Activated T-helper 1 cell treated with anti-CD3 and anti-CD28 coated beads, Interleukin-12 subunit alpha, Interleukin-12 subunit beta, Interleukin-2, Interleukin-4 antibody, amounts not matched to agents 30 ng/mL and 10 ng/mL and 1 ng/mL, durations not matched to agents 14 hours and 24 hours and 36 hours (primary cell): ENCODE data around the gene TMEM240. TPM values are rescaled to one million over a fixed set of nuclear protein-coding genes. Genes with fewer than 3 reads are reported as not detected.
"Not testable (repeated sequence)": the region's sequence is repeated elsewhere in the genome, so short reads cannot be mapped to it uniquely, and the experiment has no call there.

Source experiments
- DNase-seq: peaks from one replicate; pipeline ENCODE4 v3.0.0; 2021; ENCODE audit warnings: low spot score
- H3K27ac Mint-ChIP-seq: one replicate; pipeline ENCODE4 v1.8.0; 2021; ENCODE audit warnings: mild to moderate bottlenecking, mixed read lengths
- H3K27me3 Mint-ChIP-seq: one replicate; pipeline ENCODE4 v1.8.0; 2022; ENCODE audit warnings: mild to moderate bottlenecking, moderate library complexity, mixed read lengths; ENCODE audit not compliant: insufficient read depth
- H3K36me3 Mint-ChIP-seq: one replicate; pipeline ENCODE4 v1.8.0; 2021; ENCODE audit warnings: low read depth, mixed read lengths
- H3K4me1 Mint-ChIP-seq: one replicate; pipeline ENCODE4 v1.8.0; 2021; ENCODE audit warnings: low read depth, mixed read lengths
- H3K4me3 Mint-ChIP-seq: one replicate; pipeline ENCODE4 v1.8.0; 2021; ENCODE audit warnings: mild to moderate bottlenecking, moderate library complexity, mixed read lengths
- H3K9me3 Mint-ChIP-seq: one replicate; pipeline ENCODE4 v1.8.0; 2021; ENCODE audit warnings: mixed read lengths
- intact Hi-C: fragments of 100-400 bp; cut with micrococcal nuclease; formaldehyde crosslinking; loops from one replicate; pipeline ENCODE4 v1.15.1; 2024
- total RNA-seq: library from RNA; stranded (reverse); gene quantifications from 2 replicates; pipeline ENCODE4 v1.2.3, GENCODE V29; 2022

TMEM240 gene
- total RNA-seq, 1 donor from 2014 or later, result 0.41 TPM

DNA sequence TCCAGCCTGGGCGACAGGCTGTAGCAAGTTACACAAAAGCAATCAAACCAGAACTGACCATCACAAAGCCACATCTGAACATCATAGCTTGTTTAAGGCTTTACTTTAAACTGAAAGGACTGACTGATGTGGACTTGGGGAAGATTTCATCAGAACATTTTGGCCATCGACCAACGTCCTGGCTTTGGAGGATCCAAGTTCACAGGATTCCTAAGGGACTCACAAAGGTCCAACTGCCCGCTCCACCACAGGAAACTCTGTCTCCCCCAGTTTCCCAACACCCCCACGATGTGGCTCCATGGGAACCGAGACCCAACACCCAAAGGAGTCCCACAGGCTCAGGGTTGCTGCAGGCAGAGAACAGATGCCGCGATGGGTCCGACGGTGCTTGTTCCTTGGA lies 24.9 kb upstream of the TMEM240 start:
- H3K27me3 Mint-ChIP-seq, result no peaks in the 10 kb centered on the region

DNA sequence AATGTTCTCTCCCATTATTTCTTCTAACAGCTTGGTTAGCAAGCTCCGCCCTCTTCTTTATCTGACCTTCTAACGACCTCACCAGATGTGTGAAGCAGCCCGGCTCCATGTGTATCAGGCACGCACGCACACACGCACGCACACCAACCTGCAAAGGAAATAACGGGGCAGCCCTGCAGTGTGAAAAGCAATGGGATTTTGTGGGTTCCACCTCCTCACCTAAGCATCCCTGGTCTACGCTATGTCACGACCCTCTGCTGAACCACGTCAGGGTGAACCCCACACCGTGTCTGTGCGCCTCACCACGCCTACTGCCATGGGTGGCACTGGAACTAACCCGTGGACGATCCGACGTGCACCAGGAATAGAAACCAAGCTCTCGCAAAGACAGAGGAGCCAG lies 23.8 kb upstream of the TMEM240 start:
- DNase-seq, result no peak
- H3K27ac Mint-ChIP-seq, result no peak overlapping the region
- H3K27me3 Mint-ChIP-seq, result no peaks in the 10 kb centered on the region
- peaks cover 29% of the 10 kb centered on the region for H3K36me3 Mint-ChIP-seq
- peaks cover 12% of the 10 kb centered on the region for H3K4me1 Mint-ChIP-seq
- no peak overlapping the region for H3K4me3 Mint-ChIP-seq
- intact Hi-C loops, result no loop called here
- no peaks in the 10 kb centered on the region for H3K9me3 Mint-ChIP-seq

More for the DNA sequence above, 24.9 kb upstream of the TMEM240 start:
- no peak for DNase-seq
- Mint-ChIP-seq H3K4me3 (no peak overlapping the region), H3K36me3 (peaks cover 38% of the 10 kb centered on the region), H3K9me3 (no peaks in the 10 kb centered on the region), H3K27ac (no peak overlapping the region), H3K4me1 (peaks cover 17% of the 10 kb centered on the region)
- intact Hi-C loops, result no loop called here

DNA sequence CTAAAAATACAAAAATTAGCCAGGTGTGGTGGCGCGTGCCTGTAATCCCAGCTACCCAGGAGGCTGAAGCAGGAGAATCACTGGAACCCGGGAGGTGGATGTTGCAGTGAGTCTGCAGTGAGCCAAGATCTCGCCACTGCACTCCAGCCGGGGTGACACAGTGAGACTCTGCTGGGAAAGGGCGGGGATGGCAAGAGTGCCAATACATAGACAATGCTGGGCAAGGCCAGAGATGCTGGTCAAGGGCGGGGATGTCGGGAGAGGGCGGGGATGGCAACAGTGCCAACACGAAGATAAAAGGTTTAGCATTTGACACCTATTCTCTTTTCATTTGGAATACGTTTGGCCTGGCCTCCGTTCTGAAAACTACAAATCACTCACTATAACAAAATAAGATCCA lies 23.3 kb upstream of the TMEM240 start:
- Mint-ChIP-seq H3K9me3 (no peaks in the 10 kb centered on the region), H3K36me3 (peaks cover 27% of the 10 kb centered on the region), H3K27ac (no peak overlapping the region), H3K4me3 (no peak overlapping the region), H3K4me1 (peaks cover 12% of the 10 kb centered on the region), H3K27me3 (no peaks in the 10 kb centered on the region)
- DNase-seq, result no peak
- intact Hi-C loops, result no loop called here

DNA sequence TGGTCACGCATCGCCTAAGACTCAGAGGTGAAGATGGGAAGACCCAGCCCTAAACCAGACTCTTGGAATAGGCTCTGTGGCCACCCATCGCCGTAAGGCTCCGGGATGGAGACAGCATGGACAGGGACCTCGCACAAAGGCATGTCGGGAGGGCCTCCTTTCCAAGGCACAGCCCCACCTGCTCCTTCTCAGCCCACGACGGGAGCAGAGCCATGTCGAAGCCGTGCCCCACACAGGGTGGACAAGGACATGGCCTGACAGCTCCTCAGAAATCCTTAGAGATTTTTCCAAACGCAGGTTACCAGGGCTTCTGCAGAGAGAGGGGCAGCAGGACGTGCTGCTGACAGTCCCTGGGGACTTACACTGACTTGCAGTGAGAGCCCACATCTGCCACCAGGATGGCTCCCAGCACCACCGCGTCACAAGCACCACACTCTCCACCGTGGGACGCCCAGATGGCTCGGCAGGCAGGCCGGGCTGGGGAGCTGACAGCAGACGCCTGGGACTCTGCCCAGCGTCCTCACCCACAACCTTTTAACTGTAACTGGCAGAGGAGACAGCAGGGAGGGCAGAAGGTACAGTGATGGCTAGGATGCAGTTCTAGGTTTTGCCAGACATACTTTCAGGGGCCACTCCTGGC lies 22.3 kb upstream of the TMEM240 start:
- H3K9me3 Mint-ChIP-seq, result no peaks in the 10 kb centered on the region
- DNase-seq, result no peak
- peaks cover 12% of the 10 kb centered on the region for H3K4me1 Mint-ChIP-seq
- intact Hi-C loops, result no loop called here
- peaks cover 27% of the 10 kb centered on the region for H3K36me3 Mint-ChIP-seq
- H3K27me3 Mint-ChIP-seq, result no peaks in the 10 kb centered on the region
- no peak overlapping the region for H3K4me3 Mint-ChIP-seq
- H3K27ac Mint-ChIP-seq, result no peak overlapping the region

DNA sequence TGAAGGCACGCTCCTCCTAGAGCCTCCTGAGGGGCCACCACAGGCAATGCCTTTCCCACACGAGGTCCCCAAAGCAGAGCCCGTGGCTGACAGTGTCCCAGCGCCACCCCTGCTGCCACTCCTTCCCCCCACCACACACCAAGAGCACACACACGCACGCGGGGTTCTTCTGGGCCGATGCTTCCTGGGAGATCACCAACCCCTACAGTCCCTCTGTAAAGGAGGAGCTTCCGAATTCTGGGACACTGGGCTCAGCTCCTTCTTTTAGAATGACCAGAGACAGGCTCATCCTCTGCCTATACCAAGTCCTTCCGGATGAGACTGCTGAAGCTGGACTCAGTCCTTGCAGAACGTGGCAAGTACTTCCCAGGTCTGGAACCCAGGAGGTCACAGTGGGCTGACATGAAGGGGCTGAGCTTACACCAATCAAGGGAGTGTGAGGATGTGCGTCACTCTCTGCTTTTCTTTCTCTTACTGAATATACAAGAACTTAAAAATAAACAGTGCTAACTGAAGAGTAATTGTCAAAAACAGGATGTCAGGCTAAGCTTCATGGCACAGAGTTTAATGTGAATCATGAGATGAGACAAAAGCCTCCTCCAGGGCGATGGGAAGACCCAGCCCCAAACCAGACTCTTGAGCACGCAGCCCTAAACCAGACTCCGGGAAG lies 21.5 kb upstream of the TMEM240 start:
- H3K4me3 Mint-ChIP-seq, result no peak overlapping the region
- peaks cover 24% of the 10 kb centered on the region for H3K36me3 Mint-ChIP-seq
- no peaks in the 10 kb centered on the region for H3K9me3 Mint-ChIP-seq
- no peak for DNase-seq
- H3K27ac Mint-ChIP-seq, result no peak overlapping the region
- intact Hi-C loops, result no loop called here
- H3K27me3 Mint-ChIP-seq, result no peaks in the 10 kb centered on the region
- H3K4me1 Mint-ChIP-seq, result peaks cover 7% of the 10 kb centered on the region

DNA sequence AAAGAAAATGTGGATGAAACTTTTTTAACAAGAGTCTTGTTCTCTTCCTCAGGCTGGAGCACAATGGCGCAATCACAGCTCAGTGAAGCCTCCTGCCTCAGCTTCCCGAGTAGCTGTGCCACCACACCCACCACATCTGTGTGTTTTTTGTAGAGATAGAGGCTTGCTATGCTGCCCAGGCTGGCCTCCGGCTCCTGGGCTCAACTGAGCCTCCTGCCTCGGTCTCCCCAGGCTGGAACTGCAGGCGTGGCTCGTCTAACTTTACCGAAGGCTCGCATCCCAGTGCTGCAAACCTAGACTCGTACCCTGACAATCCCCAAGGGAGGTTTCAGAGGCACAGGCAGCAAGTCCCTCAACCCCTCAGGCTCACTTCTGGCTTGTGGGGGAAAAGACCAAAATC lies 19.8 kb upstream of the TMEM240 start:
- H3K27me3 Mint-ChIP-seq, result no peaks in the 10 kb centered on the region
- intact Hi-C loops, result no loop called here
- H3K4me1 Mint-ChIP-seq, result peaks cover 7% of the 10 kb centered on the region
- no peaks in the 10 kb centered on the region for H3K9me3 Mint-ChIP-seq
- DNase-seq, result no peak
- no peak overlapping the region for H3K27ac Mint-ChIP-seq
- H3K4me3 Mint-ChIP-seq, result no peak overlapping the region
- H3K36me3 Mint-ChIP-seq, result peaks cover 21% of the 10 kb centered on the region

DNA sequence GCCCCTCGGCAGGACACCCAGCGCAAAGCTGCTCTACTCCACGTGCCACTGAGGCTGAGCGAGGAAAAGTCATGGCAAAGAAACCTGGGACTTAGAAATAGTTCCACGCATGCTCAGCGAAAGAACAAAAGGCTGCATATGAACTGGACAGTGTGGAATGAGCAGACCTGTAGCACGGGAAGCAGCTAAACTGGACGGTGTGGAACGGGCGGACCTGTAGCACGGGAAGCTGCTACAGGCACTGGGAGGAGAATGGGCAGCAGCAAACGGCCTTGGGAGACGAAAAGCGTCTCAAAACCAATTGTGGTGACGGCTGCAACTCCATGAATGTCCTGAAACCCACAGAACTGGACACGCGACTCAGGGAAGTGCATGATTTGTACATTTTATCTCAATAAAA lies 18.6 kb upstream of the TMEM240 start:
- no peak overlapping the region for H3K4me3 Mint-ChIP-seq
- intact Hi-C loops, result no loop called here
- peaks cover 4% of the 10 kb centered on the region for H3K4me1 Mint-ChIP-seq
- H3K27me3 Mint-ChIP-seq, result no peaks in the 10 kb centered on the region
- DNase-seq, result no peak
- H3K9me3 Mint-ChIP-seq, result no peaks in the 10 kb centered on the region
- H3K27ac Mint-ChIP-seq, result no peak overlapping the region
- H3K36me3 Mint-ChIP-seq, result peaks cover 12% of the 10 kb centered on the region

DNA sequence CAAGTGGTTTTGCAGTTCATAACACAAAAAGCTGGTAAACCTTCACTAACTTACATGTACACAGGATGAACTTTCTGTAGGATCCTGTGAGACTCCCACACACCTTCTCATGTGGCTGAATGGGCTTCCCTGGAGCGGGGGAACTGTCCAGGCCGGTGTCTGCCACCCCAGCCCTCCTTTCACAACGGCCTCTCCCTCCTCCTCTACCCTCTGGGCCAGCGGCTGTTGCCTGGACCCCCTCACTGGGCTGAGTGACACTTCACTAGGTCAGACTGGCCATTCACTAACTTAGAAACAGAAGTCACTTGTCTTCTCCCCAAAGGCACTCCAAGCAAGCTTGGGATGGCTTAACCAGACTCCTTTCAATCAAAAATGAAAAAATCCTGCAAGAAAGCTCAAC lies 18.2 kb upstream of the TMEM240 start:
- intact Hi-C loops, result no loop called here
- no peak overlapping the region for H3K27ac Mint-ChIP-seq
- H3K27me3 Mint-ChIP-seq, result no peaks in the 10 kb centered on the region
- no peaks in the 10 kb centered on the region for H3K9me3 Mint-ChIP-seq
- no peak for DNase-seq
- H3K4me1 Mint-ChIP-seq, result no peaks in the 10 kb centered on the region
- H3K36me3 Mint-ChIP-seq, result peaks cover 8% of the 10 kb centered on the region
- H3K4me3 Mint-ChIP-seq, result no peak overlapping the region

DNA sequence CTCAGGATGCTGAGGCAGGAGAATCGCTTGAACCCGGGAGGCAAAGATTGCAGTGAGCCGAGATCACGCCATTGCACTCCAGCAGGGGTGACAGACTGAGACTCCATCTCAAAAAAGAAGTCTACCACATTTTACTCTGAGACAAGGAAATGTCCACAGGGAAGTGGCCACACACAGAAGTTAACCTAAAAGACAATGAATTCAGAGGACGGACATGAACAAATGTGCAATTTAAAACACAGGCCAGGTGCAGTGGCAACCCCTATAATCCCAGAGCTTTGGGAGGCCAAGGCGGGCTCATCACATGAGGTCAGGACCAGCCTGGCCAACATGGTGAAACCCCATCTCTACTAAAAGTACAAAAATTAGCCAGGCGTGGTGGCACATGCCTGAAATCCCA lies 17.3 kb upstream of the TMEM240 start:
- H3K4me1 Mint-ChIP-seq, intact Hi-C loops, H3K4me3 Mint-ChIP-seq, H3K36me3 Mint-ChIP-seq, DNase-seq, H3K9me3 Mint-ChIP-seq, H3K27ac Mint-ChIP-seq, H3K27me3 Mint-ChIP-seq: not testable (repeated sequence)

DNA sequence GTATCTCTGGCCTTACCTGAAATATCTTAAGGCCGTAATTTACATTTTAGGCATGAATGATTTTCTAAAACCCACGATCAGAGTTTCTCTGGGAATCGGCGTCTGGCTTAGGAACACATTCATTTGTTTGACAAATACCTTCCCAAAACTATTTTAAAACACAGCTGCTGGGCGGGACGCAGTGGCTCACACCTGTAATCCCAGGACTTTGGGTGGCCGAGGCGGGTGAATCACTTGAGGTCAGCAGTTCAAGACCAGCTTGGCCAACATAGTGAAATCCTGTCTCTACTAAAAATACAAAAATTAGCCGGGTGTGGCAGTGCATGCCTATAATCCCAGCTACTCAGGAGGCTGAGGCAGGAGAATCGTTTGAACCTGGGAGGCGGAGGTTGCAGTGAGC lies 16.5 kb upstream of the TMEM240 start:
- H3K36me3 Mint-ChIP-seq, H3K4me3 Mint-ChIP-seq, H3K27me3 Mint-ChIP-seq, DNase-seq, intact Hi-C loops, H3K27ac Mint-ChIP-seq, H3K4me1 Mint-ChIP-seq, H3K9me3 Mint-ChIP-seq: not testable (repeated sequence)

DNA sequence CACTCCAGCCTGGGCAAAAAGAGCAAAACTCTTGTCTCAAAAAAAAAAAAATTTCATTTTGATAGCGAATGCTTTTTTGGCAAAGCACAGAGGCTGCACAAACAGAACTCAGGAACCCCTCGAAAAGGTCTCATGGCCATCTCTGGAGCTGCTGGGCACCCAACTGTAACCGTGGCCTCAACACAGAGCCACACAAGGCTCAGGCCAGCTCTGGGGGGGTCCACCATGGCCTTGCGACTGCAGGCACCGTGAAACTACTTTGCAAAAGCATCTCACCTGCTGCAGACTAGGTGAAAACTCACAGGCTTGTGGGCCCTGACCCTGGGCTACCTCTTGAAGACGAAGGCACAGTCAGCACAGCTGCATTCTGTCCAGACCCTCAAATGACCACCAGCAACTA lies 16.1 kb upstream of the TMEM240 start:
- H3K4me3 Mint-ChIP-seq, result no peak overlapping the region
- no peaks in the 10 kb centered on the region for H3K9me3 Mint-ChIP-seq
- no peaks in the 10 kb centered on the region for H3K27me3 Mint-ChIP-seq
- H3K27ac Mint-ChIP-seq, result no peak overlapping the region
- intact Hi-C loops, result no loop called here
- DNase-seq, result no peak
- H3K4me1 Mint-ChIP-seq, result no peaks in the 10 kb centered on the region
- no peaks in the 10 kb centered on the region for H3K36me3 Mint-ChIP-seq

DNA sequence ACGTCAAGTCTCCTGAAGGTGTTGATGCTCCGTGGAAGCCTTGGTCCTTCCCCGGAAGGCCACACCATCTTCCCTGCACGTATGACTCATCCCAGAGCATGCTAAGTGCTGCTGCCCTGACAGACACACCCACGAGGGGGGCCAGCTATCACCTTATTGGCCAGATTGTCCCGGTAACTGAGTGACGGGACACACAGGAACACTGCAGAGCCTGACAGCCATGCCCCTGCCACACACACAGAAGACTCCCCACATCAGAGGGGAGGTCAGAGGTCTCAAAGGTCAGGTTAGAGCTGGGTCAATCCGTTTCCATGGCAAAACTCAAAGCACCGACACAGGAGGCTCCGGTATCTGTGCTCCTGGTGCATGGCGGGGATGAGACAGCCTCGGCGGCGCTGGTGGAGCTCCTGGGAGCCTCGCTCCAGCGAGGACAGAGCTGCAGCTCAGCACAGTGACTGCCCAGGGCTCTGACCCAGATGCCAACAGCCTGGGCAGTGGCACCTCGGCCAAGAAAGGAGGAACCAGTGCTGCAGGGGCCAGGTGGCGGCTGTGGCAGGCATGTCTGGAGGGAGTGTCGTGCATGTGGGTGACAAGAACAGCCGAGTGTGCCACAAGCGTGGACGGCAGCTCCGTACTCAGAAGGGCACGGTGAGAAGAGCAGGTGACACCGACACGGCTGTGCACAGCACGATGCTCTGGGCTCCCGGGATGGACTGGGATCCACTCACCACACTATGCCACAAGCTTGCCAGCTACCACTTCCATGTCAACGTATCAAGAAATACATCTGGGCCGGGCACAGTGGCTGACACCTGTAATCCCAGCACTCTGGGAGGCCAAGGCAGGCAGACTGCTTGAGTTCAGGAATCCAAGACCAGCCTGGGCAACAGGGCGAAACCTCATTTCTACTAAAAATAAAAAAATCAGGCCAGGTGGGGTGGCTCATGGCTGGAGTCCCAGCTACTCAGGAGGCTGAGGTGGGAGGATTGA lies 14.8 kb upstream of the TMEM240 start:
- intact Hi-C loops, result no loop called here
- no peak overlapping the region for H3K4me3 Mint-ChIP-seq
- H3K27me3 Mint-ChIP-seq, result no peaks in the 10 kb centered on the region
- H3K27ac Mint-ChIP-seq, result no peak overlapping the region
- no peak for DNase-seq
- H3K9me3 Mint-ChIP-seq, result no peaks in the 10 kb centered on the region
- no peaks in the 10 kb centered on the region for H3K4me1 Mint-ChIP-seq
- H3K36me3 Mint-ChIP-seq, result no peaks in the 10 kb centered on the region

DNA sequence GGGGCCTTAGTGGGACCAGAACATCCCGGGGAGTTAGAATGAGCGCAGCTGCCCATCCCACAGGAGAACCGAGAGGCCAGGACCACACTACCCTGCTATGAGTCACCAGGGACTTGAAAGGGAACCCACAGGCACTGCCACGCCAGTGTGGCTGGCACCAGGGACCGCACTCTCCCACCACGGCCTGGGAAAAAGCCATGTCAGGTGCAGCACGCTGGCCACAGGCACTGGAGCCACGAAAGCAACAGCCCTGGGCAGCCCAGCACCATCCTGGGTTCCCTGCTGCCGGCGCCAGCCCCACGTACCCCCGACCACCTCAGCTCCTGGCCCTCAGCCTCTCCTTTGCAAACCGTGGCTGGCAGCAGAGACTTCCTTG lies 14.1 kb upstream of the TMEM240 start:
- Mint-ChIP-seq H3K4me3 (no peak overlapping the region), H3K36me3 (no peaks in the 10 kb centered on the region), H3K4me1 (no peaks in the 10 kb centered on the region), H3K27ac (no peak overlapping the region), H3K27me3 (no peaks in the 10 kb centered on the region), H3K9me3 (no peaks in the 10 kb centered on the region)
- no peak for DNase-seq
- intact Hi-C loops, result no loop called here
